ENCODE data around the gene UBP1.

UBP1 gene

GRCh38 chr3:33364060-33364459 lies 76.1 kb downstream of the UBP1 start:
- no peak overlapping the region for H3K4me2 ChIP-seq (ENCODE audit: insufficient read depth, low read length, poor library complexity, severe bottlenecking)
- H3K27me3 ChIP-seq (ENCODE audit: control insufficient read depth in 3 of 3, insufficient read depth in 3 of 3, low read depth in 1 of 3, low read length in 3 of 3) = no peaks in the 10 kb centered on the region
- no peak overlapping the region for H2BK12ac ChIP-seq (ENCODE audit: low read length)
- DNase-seq (ENCODE audit: low spot score) = no peak
- no peak overlapping the region for H2AFZ ChIP-seq (ENCODE audit: low read length)
- no peak overlapping the region for H3K9ac ChIP-seq (ENCODE audit: low read depth, low read length, poor library complexity)
- H3K14ac ChIP-seq (ENCODE audit: low read length) = no peak overlapping the region
- no peak overlapping the region for H3K18ac ChIP-seq (ENCODE audit: low read length)
- H3K9me3 ChIP-seq (replicated peaks in 1 of 2; ENCODE audit: control insufficient read depth in 2 of 2, insufficient read depth in 1 of 2, low read depth in 1 of 2, low read length in 2 of 2) = no peaks in the 10 kb centered on the region
- no peak overlapping the region for H3K4ac ChIP-seq (ENCODE audit: low read length)
- H4K8ac ChIP-seq (ENCODE audit: low read depth, low read length) = no peak overlapping the region
- no peak overlapping the region for H2BK15ac ChIP-seq (ENCODE audit: low read length)
- no peak overlapping the region for H3K4me3 ChIP-seq (ENCODE audit: low read length in 2 of 2)
- H3K27ac ChIP-seq (replicated peaks; ENCODE audit: low read length) = no peak overlapping the region
- no peak overlapping the region for H3K23ac ChIP-seq (ENCODE audit: low read depth, low read length, poor library complexity)
- H2BK120ac ChIP-seq (ENCODE audit: low read depth, low read length) = no peak overlapping the region
- no peaks in the 10 kb centered on the region for H3K36me3 ChIP-seq (replicated peaks in 1 of 2; ENCODE audit: control insufficient read depth in 2 of 2, insufficient read depth in 2 of 2, low read length in 2 of 2)
- H3K79me1 ChIP-seq (ENCODE audit: low read depth, low read length) = no peaks in the 10 kb centered on the region
- H2AK5ac ChIP-seq (ENCODE audit: low read depth, low read length) = no peak overlapping the region
- H2BK5ac ChIP-seq (ENCODE audit: low read length) = no peak overlapping the region
- H3K4me1 ChIP-seq (ENCODE audit: control insufficient read depth in 2 of 2, insufficient read depth in 1 of 2, low read depth in 1 of 2, low read length in 2 of 2) = peaks cover 0 to 4% of the 10 kb centered on the region in 2 donors
- H4K91ac ChIP-seq (ENCODE audit: low read depth, low read length, poor library complexity) = no peak overlapping the region

- Histone ChIP-seq H3K4me2 (ENCODE audit: insufficient read depth, low read length, poor library complexity, severe bottlenecking) (no peak overlapping the region), H4K8ac (ENCODE audit: low read depth, low read length) (no peak overlapping the region), H2BK12ac (ENCODE audit: low read length) (no peak overlapping the region), H2BK120ac (ENCODE audit: low read depth, low read length) (no peak overlapping the region), H3K4ac (ENCODE audit: low read length) (no peak overlapping the region), H3K18ac (ENCODE audit: low read length) (no peak overlapping the region), H3K23ac (ENCODE audit: low read depth, low read length, poor library complexity) (no peak overlapping the region), H2BK15ac (ENCODE audit: low read length) (no peak overlapping the region), H3K9me3 (replicated peaks in 1 of 2; ENCODE audit: control insufficient read depth in 2 of 2, insufficient read depth in 1 of 2, low read depth in 1 of 2, low read length in 2 of 2) (no peaks in the 10 kb centered on the region), H3K9ac (ENCODE audit: low read depth, low read length, poor library complexity) (no peak overlapping the region), H3K27ac (replicated peaks; ENCODE audit: low read length) (no peak overlapping the region), H4K91ac (ENCODE audit: low read depth, low read length, poor library complexity) (no peak overlapping the region), H3K36me3 (replicated peaks in 1 of 2; ENCODE audit: control insufficient read depth in 2 of 2, insufficient read depth in 2 of 2, low read length in 2 of 2) (no peaks in the 10 kb centered on the region), H3K14ac (ENCODE audit: low read length) (no peak overlapping the region), H3K79me1 (ENCODE audit: low read depth, low read length) (no peaks in the 10 kb centered on the region), H2BK5ac (ENCODE audit: low read length) (no peak overlapping the region), H3K4me1 (ENCODE audit: control insufficient read depth in 2 of 2, insufficient read depth in 1 of 2, low read depth in 1 of 2, low read length in 2 of 2) (peaks cover 1 to 4% of the 10 kb centered on the region in 2 donors), H3K27me3 (ENCODE audit: control insufficient read depth in 3 of 3, insufficient read depth in 3 of 3, low read depth in 1 of 3, low read length in 3 of 3) (no peaks in the 10 kb centered on the region), H3K4me3 (ENCODE audit: low read length in 2 of 2) (no peak overlapping the region), H2AFZ (ENCODE audit: low read length) (no peak overlapping the region), H2AK5ac (ENCODE audit: low read depth, low read length) (no peak overlapping the region)
- WGBS, 2 donors (ENCODE audit: extremely low coverage in 2 of 2, insufficient read length in 2 of 2, insufficient replicate concordance in 1 of 2) = no CpG with 5 or more reads among the region's 3 CpGs
- DNase-seq (ENCODE audit: low spot score) = no peak
These were observed 76.9 kb downstream of the UBP1 start for GRCh38 chr3:33363113-33363800.

GRCh38 chr3:33360136-33360825 lies 79.9 kb downstream of the UBP1 start:
- H3K14ac ChIP-seq (ENCODE audit: low read length) = no peak overlapping the region
- H3K27me3 ChIP-seq (ENCODE audit: control insufficient read depth in 3 of 3, insufficient read depth in 3 of 3, low read depth in 1 of 3, low read length in 3 of 3) = no peaks in the 10 kb centered on the region
- no peak overlapping the region for H2BK120ac ChIP-seq (ENCODE audit: low read depth, low read length)
- peaks cover 3 to 4% of the 10 kb centered on the region in 2 donors for H3K4me1 ChIP-seq (ENCODE audit: control insufficient read depth in 2 of 2, insufficient read depth in 1 of 2, low read depth in 1 of 2, low read length in 2 of 2)
- no peak overlapping the region for H2AFZ ChIP-seq (ENCODE audit: low read length)
- no peak overlapping the region for H3K23ac ChIP-seq (ENCODE audit: low read depth, low read length, poor library complexity)
- WGBS, 2 donors (ENCODE audit: extremely low coverage in 2 of 2, insufficient read length in 2 of 2, insufficient replicate concordance in 1 of 2) = no CpG with 5 or more reads among the region's 1 CpG
- no peak overlapping the region for H3K18ac ChIP-seq (ENCODE audit: low read length)
- no peaks in the 10 kb centered on the region for H3K79me1 ChIP-seq (ENCODE audit: low read depth, low read length)
- no peak for DNase-seq (ENCODE audit: low spot score)
- no peak overlapping the region for H4K91ac ChIP-seq (ENCODE audit: low read depth, low read length, poor library complexity)
- H2AK5ac ChIP-seq (ENCODE audit: low read depth, low read length) = no peak overlapping the region
- no peaks in the 10 kb centered on the region for H3K36me3 ChIP-seq (replicated peaks in 1 of 2; ENCODE audit: control insufficient read depth in 2 of 2, insufficient read depth in 2 of 2, low read length in 2 of 2)
- no peak overlapping the region for H4K8ac ChIP-seq (ENCODE audit: low read depth, low read length)
- no peak overlapping the region for H2BK15ac ChIP-seq (ENCODE audit: low read length)
- H3K4ac ChIP-seq (ENCODE audit: low read length) = no peak overlapping the region
- H3K27ac ChIP-seq (replicated peaks; ENCODE audit: low read length) = no peak overlapping the region
- H3K4me3 ChIP-seq (ENCODE audit: low read length in 2 of 2) = no peak overlapping the region
- H2BK5ac ChIP-seq (ENCODE audit: low read length) = no peak overlapping the region
- no peaks in the 10 kb centered on the region for H3K9me3 ChIP-seq (replicated peaks in 1 of 2; ENCODE audit: control insufficient read depth in 2 of 2, insufficient read depth in 1 of 2, low read depth in 1 of 2, low read length in 2 of 2)
- no peak overlapping the region for H3K9ac ChIP-seq (ENCODE audit: low read depth, low read length, poor library complexity)
- H3K4me2 ChIP-seq (ENCODE audit: insufficient read depth, low read length, poor library complexity, severe bottlenecking) = no peak overlapping the region
- no peak overlapping the region for H2BK12ac ChIP-seq (ENCODE audit: low read length)

DNA sequence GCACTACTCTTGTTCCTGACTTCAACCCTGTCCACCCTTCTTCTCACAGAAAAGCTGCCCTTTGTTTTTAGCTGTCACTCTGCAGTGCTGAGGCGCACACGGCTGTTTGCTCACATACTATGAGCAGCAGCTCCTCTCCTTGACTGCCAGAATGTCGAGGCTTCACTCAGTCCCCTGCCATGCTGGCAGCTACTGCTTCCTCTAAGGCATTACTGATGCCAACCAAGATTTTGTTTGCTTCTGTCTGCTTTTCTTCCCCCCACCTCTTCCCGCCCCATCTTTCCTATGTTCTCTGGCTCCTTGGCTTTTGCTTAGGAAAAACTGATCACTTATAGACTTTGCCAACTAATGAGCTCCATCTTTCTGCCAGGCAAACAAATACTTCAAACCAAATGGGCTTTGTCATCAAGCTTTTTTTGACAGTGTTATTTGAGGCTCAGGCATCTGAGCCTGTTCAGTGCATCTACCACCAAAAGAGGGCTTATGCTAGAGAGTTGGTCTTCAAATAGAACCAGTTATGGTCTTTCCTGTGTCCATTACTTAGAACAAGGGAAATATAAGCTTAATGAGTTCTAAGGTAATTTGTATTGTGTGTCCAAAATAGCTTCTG lies 81.9 kb downstream of the UBP1 start:
- Histone ChIP-seq H3K36me3 (replicated peaks in 1 of 2; ENCODE audit: control insufficient read depth in 2 of 2, insufficient read depth in 2 of 2, low read length in 2 of 2) (no peaks in the 10 kb centered on the region), H3K27me3 (ENCODE audit: control insufficient read depth in 3 of 3, insufficient read depth in 3 of 3, low read depth in 1 of 3, low read length in 3 of 3) (no peaks in the 10 kb centered on the region), H3K27ac (replicated peaks; ENCODE audit: low read length) (no peak overlapping the region), H4K8ac (ENCODE audit: low read depth, low read length) (no peak overlapping the region), H2AFZ (ENCODE audit: low read length) (no peak overlapping the region), H3K18ac (ENCODE audit: low read length) (no peak overlapping the region), H2AK5ac (ENCODE audit: low read depth, low read length) (no peak overlapping the region), H2BK120ac (ENCODE audit: low read depth, low read length) (no peak overlapping the region), H3K4me2 (ENCODE audit: insufficient read depth, low read length, poor library complexity, severe bottlenecking) (no peak overlapping the region), H2BK15ac (ENCODE audit: low read length) (no peak overlapping the region), H3K14ac (ENCODE audit: low read length) (no peak overlapping the region), H2BK5ac (ENCODE audit: low read length) (no peak overlapping the region), H3K23ac (ENCODE audit: low read depth, low read length, poor library complexity) (no peak overlapping the region), H3K4me1 (ENCODE audit: control insufficient read depth in 2 of 2, insufficient read depth in 1 of 2, low read depth in 1 of 2, low read length in 2 of 2) (peaks cover 0 to 3% of the 10 kb centered on the region in 2 donors), H4K91ac (ENCODE audit: low read depth, low read length, poor library complexity) (no peak overlapping the region), H3K79me1 (ENCODE audit: low read depth, low read length) (no peaks in the 10 kb centered on the region), H3K4me3 (ENCODE audit: low read length in 2 of 2) (no peak overlapping the region), H3K4ac (ENCODE audit: low read length) (no peak overlapping the region), H3K9ac (ENCODE audit: low read depth, low read length, poor library complexity) (no peak overlapping the region), H2BK12ac (ENCODE audit: low read length) (no peak overlapping the region), H3K9me3 (replicated peaks in 1 of 2; ENCODE audit: control insufficient read depth in 2 of 2, insufficient read depth in 1 of 2, low read depth in 1 of 2, low read length in 2 of 2) (no peaks in the 10 kb centered on the region)
- WGBS, 2 donors (ENCODE audit: extremely low coverage in 2 of 2, insufficient read length in 2 of 2, insufficient replicate concordance in 1 of 2) = no CpG with 5 or more reads among the region's 4 CpGs
- no peak for DNase-seq (ENCODE audit: low spot score)
